Bone marrow (tissue), 2 donors: ENCODE data around the gene TJP1.
"Not testable (repeated sequence)": the region's sequence is repeated elsewhere in the genome, so short reads cannot be mapped to it uniquely, and the experiment has no call there.

Experiments used
- DNase-seq, 2 donors: peaks; one replicate each; lab custom pipeline; 2025; lab: John Stamatoyannopoulos, UW

The TJP1 gene

DNA sequence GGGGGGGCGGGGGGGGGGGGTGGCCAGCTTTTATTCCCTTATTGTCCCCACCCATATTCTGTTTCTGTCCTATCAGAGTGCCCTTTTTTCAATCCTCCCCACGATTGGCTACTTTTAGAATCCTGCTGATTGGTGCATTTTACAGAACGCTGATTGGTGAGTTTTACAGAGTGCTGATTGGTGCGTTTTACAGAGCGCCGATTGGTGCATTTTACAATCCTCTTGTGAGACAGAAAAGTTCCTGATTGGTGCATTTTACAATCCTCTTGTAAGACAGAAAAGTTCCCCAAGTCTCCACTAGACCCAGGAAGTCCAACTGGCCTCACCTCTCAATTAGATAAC, 164.8 kb downstream of the TJP1 start:
- not testable (repeated sequence) for DNase-seq

DNA sequence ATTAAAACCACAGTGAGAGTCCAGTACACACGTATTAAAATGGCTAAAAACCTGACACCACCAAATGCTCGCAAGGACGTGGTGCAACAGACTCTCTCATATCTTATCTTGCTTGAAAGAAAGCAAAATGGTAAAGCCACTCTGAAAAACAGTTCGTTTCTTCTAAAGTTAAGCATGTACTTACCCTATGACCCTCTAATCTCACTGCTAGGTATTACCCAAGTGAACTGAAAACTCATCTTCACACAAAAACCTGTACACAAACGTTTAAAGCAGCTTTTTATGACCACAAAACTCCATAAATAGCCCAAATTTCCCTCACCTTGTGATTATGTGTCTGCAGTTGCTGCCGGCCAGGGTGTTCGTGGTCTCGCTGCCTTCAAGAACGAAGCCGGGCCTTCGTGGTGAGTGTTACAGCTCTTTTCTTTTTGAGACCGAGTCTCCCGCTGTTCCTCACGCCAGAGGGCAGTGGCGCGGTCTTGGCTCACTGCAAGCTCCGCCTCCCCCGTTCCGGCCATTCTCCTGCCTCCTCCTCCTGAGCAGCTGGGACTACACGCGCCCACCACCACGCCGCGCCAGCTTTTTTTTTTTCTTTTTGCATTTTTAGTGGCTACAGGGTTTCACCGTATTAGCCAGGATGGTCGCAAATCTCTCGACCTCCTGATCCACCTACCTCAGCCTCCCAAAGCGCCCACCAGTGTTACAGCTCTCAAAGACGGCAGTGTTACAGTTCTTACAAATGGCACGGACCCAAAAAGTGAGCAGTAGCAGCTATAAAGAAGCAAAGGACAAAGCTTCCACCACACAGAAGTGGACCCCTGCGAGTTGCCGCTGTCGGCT, 165.4 kb downstream of the TJP1 start:
- no peak for DNase-seq

DNA sequence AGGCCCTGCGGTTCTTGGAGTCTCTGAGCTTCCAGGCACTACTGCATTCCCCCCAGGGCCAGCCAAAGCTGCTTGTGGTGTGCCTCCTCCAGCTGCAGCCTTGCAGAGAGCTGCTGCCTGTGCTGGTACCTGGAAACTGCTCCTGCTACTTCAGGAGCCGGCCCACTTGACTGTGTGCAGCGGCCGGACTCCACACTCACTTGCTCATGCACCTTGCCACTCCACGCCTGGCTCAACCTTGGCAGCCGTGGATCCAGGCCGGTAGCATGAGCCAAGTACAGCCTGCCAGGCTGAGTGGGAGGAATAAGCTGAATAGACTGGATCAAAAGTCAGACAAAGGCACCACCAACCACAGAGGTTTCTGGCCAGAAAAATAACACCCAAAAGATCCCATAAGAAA, 169.7 kb downstream of the TJP1 start:
- no peak for DNase-seq

DNA sequence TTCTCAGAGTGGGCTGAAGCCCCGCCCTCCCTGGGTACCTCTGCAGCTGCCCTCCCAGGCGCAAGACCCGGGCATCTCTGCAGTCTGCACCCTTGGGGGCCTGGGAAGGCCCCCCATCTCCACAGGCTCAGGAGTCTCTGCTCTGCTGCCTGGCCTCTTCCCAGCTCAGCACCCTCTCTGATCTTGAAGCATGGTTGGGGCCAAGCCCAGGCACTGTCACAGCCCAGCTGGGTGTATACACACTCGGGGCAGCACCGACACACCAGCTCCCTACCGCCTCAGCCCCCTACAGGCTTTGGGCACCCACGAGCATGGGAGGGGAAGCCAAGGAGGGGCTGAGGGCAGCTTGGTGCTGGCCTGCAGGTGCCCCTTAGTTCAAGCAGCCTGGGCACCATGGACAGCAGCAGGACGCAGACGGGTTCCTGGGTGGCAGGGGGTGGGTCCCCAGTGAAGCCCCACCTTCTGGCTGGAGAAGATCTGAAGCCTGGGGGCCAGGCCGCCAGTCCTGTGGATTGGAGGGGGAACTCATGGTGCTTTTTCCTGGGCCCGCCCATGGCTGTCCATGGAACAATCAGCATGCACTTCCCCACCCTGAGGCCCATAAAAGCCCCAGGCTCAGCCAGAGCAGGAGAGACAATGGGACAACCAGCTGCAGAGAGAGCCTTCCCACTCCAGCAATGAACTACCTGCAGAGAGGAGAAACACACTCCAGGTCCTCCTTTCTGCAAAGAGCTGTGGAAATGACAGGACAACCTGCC, 170.6 kb downstream of the TJP1 start:
- no peak for DNase-seq
